HCT116 (cell line): ENCODE results near the gene UBN1. TPM values are rescaled to one million over a fixed set of nuclear protein-coding genes. Genes with fewer than 3 reads are reported as not detected.
A peak's percentile ranks its signal among the peaks of the same experiment; 100 is the strongest.

Experiments
- ATAC-seq: fragments of 200-7000 bp; cut with Tn5 transposase; 2 replicates; pipeline ENCODE4 v1.9.1; 2020; ENCODE audit warnings: mild to moderate bottlenecking, moderate library complexity
- BruUV-seq: library from RNA; stranded (reverse); fragments of 400-500 nt; replicated peaks from 2 replicates; lab custom pipeline; 2021; lab: Mats Ljungman, UMichigan
- CTCF ChIA-PET: fragments of 300-600 bp; sonication (Branson Sonifier 250); formaldehyde crosslinking; loops from one replicate; lab custom pipeline; 2021; ENCODE audit warnings: antibody characterized with exemption; lab: Charles Lee
- POLR2A ChIA-PET: fragments of 300-600, 350-600 bp; sonication (Branson Sonifier 250); formaldehyde crosslinking; loops from one replicate; lab custom pipeline; 2021; ENCODE audit warnings: antibody characterized with exemption; lab: Charles Lee
- RAD21 ChIA-PET, 2 experiments: fragments of 300-600 bp; sonication (Branson Sonifier 250); formaldehyde crosslinking; loops; one replicate each; lab custom pipeline; 2023; ENCODE audit warnings: low total read pairs in 2 of 2; ENCODE audit not compliant: uncharacterized antibody in 2 of 2, unreplicated experiment in 2 of 2, low non-redundant PET in 1 of 2; lab: Charles Lee
- DNase-seq: peaks from one replicate; pipeline ENCODE4 v3.0.0-alpha.2; 2010; ENCODE audit warnings: low read depth, low spot score
- H2AFZ ChIP-seq: fragments of 200-600 bp; shearing (Covaris generic), sonication (generic); 2 replicates; pipeline ENCODE4 v1.6.1; 2017; ENCODE audit warnings: low read depth, mixed run types, mixed read lengths, antibody characterized with exemption, low read length; ENCODE audit not compliant: poor library complexity, severe bottlenecking
- H3K27ac ChIP-seq: 2 replicates; pipeline ENCODE4 v1.5.1; 2012; ENCODE audit warnings: low read depth, low read length
- H3K27me3 ChIP-seq: fragments of 200-600 bp; sonication (generic); 2 replicates; pipeline ENCODE4 v1.6.1; 2016; ENCODE audit warnings: mixed run types, low read length, mixed read lengths; ENCODE audit not compliant: insufficient read depth
- H3K36me3 ChIP-seq, 2 experiments: fragments of 200-500 bp in 1 of 2; fragments of 200-600 bp in 1 of 2; sonication (Bioruptor generic) in 1 of 2; sonication (generic) in 1 of 2; 2 replicates each; pipeline versions ENCODE4 v1.5.1 to v1.6.1; 2014 to 2016; ENCODE audit warnings: low read length in 2 of 2, inconsistent platforms in 1 of 2, mixed read lengths in 1 of 2, mixed run types in 1 of 2; ENCODE audit not compliant: insufficient read depth in 2 of 2, control insufficient read depth in 1 of 2
- H3K4me1 ChIP-seq, 2 experiments: fragments of 200-600 bp in 1 of 2; sonication (generic) in 1 of 2; 2 replicates each; pipeline versions ENCODE4 v1.5.1 to v1.6.1; 2012 to 2017; ENCODE audit warnings: low read length in 2 of 2, inconsistent platforms in 1 of 2, mild to moderate bottlenecking in 1 of 2, mixed read lengths in 1 of 2, mixed run types in 1 of 2, moderate library complexity in 1 of 2; ENCODE audit not compliant: insufficient read depth in 2 of 2, control insufficient read depth in 1 of 2
- H3K4me2 ChIP-seq: fragments of 200-600 bp; sonication (generic); 2 replicates; pipeline ENCODE4 v1.6.1; 2017; ENCODE audit warnings: mixed run types, low read length, mixed read lengths
- H3K4me3 ChIP-seq, 2 experiments: fragments of 200-600 bp in 1 of 2; sonication (generic) in 1 of 2; replicated peaks in 1 of 2; 2 replicates each; pipeline ENCODE4 v1.5.1; 2011 to 2016; ENCODE audit warnings: low read length in 2 of 2, control low read depth in 1 of 2, low read depth in 1 of 2, mild to moderate bottlenecking in 1 of 2, mixed read lengths in 1 of 2, mixed run types in 1 of 2
- H3K79me2 ChIP-seq: fragments of 200-600 bp; sonication (generic); 2 replicates; pipeline ENCODE4 v1.6.1; 2017; ENCODE audit warnings: mild to moderate bottlenecking, mixed run types, low read length, moderate library complexity, mixed read lengths; ENCODE audit not compliant: insufficient read depth
- H3K9ac ChIP-seq: fragments of 200-600 bp; sonication (generic); 2 replicates; pipeline ENCODE4 v1.6.1; 2016; ENCODE audit warnings: low read length, mixed read lengths
- H3K9me2 ChIP-seq: fragments of 200-600 bp; sonication (generic), shearing (Covaris generic); 2 replicates; pipeline ENCODE4 v1.6.1; 2017; ENCODE audit warnings: mixed run types, mild to moderate bottlenecking, moderate library complexity; ENCODE audit not compliant: insufficient read depth
- H3K9me3 ChIP-seq, 2 experiments: fragments of 200-500 bp in 1 of 2; fragments of 200-600 bp in 1 of 2; sonication (Bioruptor generic) in 1 of 2; sonication (generic) in 1 of 2; 2 replicates each; pipeline ENCODE4 v1.6.1; 2014 to 2017; ENCODE audit warnings: low read length in 2 of 2, mixed read lengths in 2 of 2, inconsistent platforms in 1 of 2, low read depth in 1 of 2, mild to moderate bottlenecking in 1 of 2, mixed run types in 1 of 2, moderate library complexity in 1 of 2; ENCODE audit not compliant: control insufficient read depth in 1 of 2, insufficient read depth in 1 of 2
- H4K20me1 ChIP-seq: fragments of 200-600 bp; sonication (generic), shearing (Covaris generic); 2 replicates; pipeline ENCODE4 v1.6.1; 2017; ENCODE audit warnings: mixed run types, mild to moderate bottlenecking, moderate library complexity; ENCODE audit not compliant: insufficient read depth
- ATF3 ChIP-seq: IDR thresholded peaks from 2 replicates; pipeline ENCODE4 v1.6.1; 2012
- CBX3 ChIP-seq: IDR thresholded peaks from 2 replicates; pipeline ENCODE4 v1.6.1; 2012; ENCODE audit warnings: low read depth
- CEBPB ChIP-seq: IDR thresholded peaks from 2 replicates; pipeline ENCODE4 v1.6.1; 2012; ENCODE audit warnings: low read depth
- CTCF ChIP-seq, 3 experiments: fragments of 200-600 bp in 1 of 3; sonication (generic) in 1 of 3; IDR thresholded peaks in 2 of 3; conservative IDR thresholded peaks in 1 of 3; 2 replicates each; pipeline ENCODE4 v1.5.1; 2012 to 2017; ENCODE audit warnings: low read depth in 2 of 3, low read length in 2 of 3, antibody characterized with exemption in 1 of 3, borderline replicate concordance in 1 of 3, control low read depth in 1 of 3, mild to moderate bottlenecking in 1 of 3, mixed read lengths in 1 of 3, mixed run types in 1 of 3, moderate library complexity in 1 of 3; ENCODE audit not compliant: insufficient read depth in 1 of 3
- EZH2 ChIP-seq: fragments of 200-600 bp; sonication (generic); IDR thresholded peaks from 2 replicates; pipeline ENCODE4 v1.6.1; 2017; ENCODE audit warnings: antibody characterized with exemption, mixed run types
- RAD21 ChIP-seq: IDR thresholded peaks from 2 replicates; pipeline ENCODE4 v1.6.1; 2012; ENCODE audit warnings: low read depth, mild to moderate bottlenecking
- SIN3A ChIP-seq: IDR thresholded peaks from 2 replicates; pipeline ENCODE4 v1.6.1; 2012; ENCODE audit warnings: low read depth
- SRF ChIP-seq: IDR thresholded peaks from 2 replicates; pipeline ENCODE4 v1.6.1; 2012; ENCODE audit warnings: low read depth
- ZBTB33 ChIP-seq: IDR thresholded peaks from 2 replicates; pipeline ENCODE4 v1.6.1; 2011; ENCODE audit warnings: mild to moderate bottlenecking, low read length, moderate library complexity; ENCODE audit not compliant: insufficient replicate concordance; ENCODE audit errors: extremely low read depth
- intact Hi-C: fragments of 100-400 bp; cut with micrococcal nuclease; formaldehyde crosslinking; loops from 2 replicates; pipeline ENCODE4 v1.10.0; 2022
- total RNA-seq: library from RNA; stranded (reverse); gene quantifications from one replicate; pipeline ENCODE4 v1.2.1, GENCODE V29; 2021; ENCODE audit not compliant: unreplicated experiment

Gene UBN1
- total RNA-seq, 1 experiment from 2014 or later, result 31.9 TPM

GRCh38 chr16:4894276-4895150 lies 47.2 kb downstream of the UBN1 start:
- Histone ChIP-seq H4K20me1 (no peaks in the 10 kb centered on the region), H3K4me2 (no peak overlapping the region), H3K79me2 (no peaks in the 10 kb centered on the region), H3K27me3 (no peaks in the 10 kb centered on the region), H3K9me3 (no peaks in the 10 kb centered on the region), H2AFZ (no peak overlapping the region), H3K27ac (no peak overlapping the region), H3K4me3 (no peak overlapping the region), H3K4me1 (no peaks in the 10 kb centered on the region), H3K36me3 (peaks cover 11 to 19% of the 10 kb centered on the region in 2 experiments; a peak in 3 of 4 replicates), H3K9ac (no peak overlapping the region), H3K9me2 (no peaks in the 10 kb centered on the region)
- DNase-seq (no peak), ATAC-seq (peak; percentile 81)
- TF ChIP-seq SIN3A, result no peak
- TF ChIP-seq SRF, result no peak
- TF ChIP-seq EZH2, result no peak
- no peak for TF ChIP-seq CEBPB
- no peak for TF ChIP-seq CBX3
- no peak for TF ChIP-seq CTCF (IDR thresholded peaks at IDR 0.05 in 2 of 3, conservative IDR thresholded peaks at IDR 0.05 in 1 of 3; ENCODE audit: borderline replicate concordance in 1 of 3, insufficient read depth in 1 of 3, low read depth in 2 of 3, low read length in 2 of 3)
- no peak for TF ChIP-seq ATF3
- no peak for TF ChIP-seq RAD21
- TF ChIP-seq ZBTB33, result no peak
- ChIA-PET POLR2A (no interaction called here), RAD21 (no interaction called here), CTCF (no interaction called here)
- BruUV-seq, result no TSS peak
- intact Hi-C loops, result no loop called here
